Left cardiac atrium (tissue), 4 donors: ENCODE measurements around the gene ACSL6. TPM values are rescaled to one million over a fixed set of nuclear protein-coding genes. Genes with fewer than 3 reads are reported as not detected.
A peak's percentile ranks its signal among the peaks of the same experiment; 100 is the strongest.

Source experiments
- ATAC-seq, 2 donors: fragments of 200-7000 bp; cut with Tn5 transposase; one replicate each; pipeline ENCODE4 v1.9.1; 2020; ENCODE audit warnings: mild to moderate bottlenecking in 2 of 2, moderate library complexity in 2 of 2
- DNase-seq: peaks from one replicate; pipeline ENCODE4 v3.0.0-alpha.2; 2020
- intact Hi-C, 2 donors: fragments of 100-400 bp; cut with DNase I; formaldehyde crosslinking; loops; one replicate each; pipeline versions ENCODE4 v1.14.1 to v1.15.1; 2022 to 2023
- total RNA-seq, 2 donors: library from RNA; stranded (reverse); fragmentation: NEBNext Ultra II Directional; extraction: Animal tissue kit (Norgen Biotek cat#: 25700); gene quantifications; one replicate each; pipeline ENCODE4 v1.2.1, GENCODE V29; 2021
- donor health status: DM: no; HTN: yes; CAD: no.
- donor health status: DM: no; HTN: yes; CAD: no; lungs with severe emphysema.
- donor health status: DM: yes; HTN: yes; CAD: no.
- donor health status: Dilated cardiomyopathy.

ACSL6 gene
- total RNA-seq, 2 donors from 2014 or later: 1.6 to 4.4 TPM

GRCh38 chr5:131990716-131991115 is 20.7 kb downstream of the ACSL6 start:
- ATAC-seq: no peak
- intact Hi-C loops: no loop called here
- DNase-seq: no peak

DNA sequence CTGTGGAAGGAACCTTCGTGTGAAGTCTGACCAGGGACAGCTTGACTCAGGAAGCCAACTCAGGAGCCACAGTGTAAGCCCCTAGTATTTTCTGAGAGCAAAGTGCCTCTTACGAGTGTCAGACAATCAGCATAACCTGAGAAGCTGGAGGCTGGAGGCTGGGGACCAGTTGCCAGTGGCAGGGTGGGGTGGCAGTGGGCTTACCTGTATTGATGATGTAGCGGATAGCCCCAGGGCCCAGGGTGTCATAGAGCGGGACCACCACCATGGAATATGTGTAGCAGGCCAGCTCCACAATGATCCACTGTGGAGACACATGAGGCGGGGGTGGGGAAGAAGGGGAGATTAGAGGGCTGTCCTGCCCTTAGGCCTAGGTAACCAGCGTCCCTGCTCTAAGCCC is 22.9 kb downstream of the ACSL6 start:
- no peak for ATAC-seq
- DNase-seq: no peak
- intact Hi-C loops: no loop called here

DNA sequence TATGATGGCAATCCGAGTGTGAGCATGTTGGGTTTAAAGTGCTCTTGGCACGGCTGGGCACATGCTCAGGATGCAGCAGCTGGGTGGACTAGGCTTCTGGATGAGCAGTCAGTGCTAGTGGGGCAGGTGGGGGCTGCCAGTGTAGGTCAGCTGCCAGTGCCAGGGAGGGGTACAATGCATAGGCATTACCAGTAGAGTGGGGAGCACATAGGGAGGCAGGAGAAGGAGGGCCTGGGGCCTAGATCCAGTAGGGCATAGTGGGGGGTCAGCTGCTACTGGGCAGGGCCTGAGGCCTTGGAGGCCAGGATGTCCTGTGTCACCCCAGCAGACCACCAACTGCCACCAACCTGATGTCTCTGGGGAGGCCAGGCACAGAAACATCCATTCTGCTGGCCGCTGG is 24.2 kb downstream of the ACSL6 start:
- intact Hi-C loops: no loop called here
- no peak for DNase-seq
- ATAC-seq: no peak

DNA sequence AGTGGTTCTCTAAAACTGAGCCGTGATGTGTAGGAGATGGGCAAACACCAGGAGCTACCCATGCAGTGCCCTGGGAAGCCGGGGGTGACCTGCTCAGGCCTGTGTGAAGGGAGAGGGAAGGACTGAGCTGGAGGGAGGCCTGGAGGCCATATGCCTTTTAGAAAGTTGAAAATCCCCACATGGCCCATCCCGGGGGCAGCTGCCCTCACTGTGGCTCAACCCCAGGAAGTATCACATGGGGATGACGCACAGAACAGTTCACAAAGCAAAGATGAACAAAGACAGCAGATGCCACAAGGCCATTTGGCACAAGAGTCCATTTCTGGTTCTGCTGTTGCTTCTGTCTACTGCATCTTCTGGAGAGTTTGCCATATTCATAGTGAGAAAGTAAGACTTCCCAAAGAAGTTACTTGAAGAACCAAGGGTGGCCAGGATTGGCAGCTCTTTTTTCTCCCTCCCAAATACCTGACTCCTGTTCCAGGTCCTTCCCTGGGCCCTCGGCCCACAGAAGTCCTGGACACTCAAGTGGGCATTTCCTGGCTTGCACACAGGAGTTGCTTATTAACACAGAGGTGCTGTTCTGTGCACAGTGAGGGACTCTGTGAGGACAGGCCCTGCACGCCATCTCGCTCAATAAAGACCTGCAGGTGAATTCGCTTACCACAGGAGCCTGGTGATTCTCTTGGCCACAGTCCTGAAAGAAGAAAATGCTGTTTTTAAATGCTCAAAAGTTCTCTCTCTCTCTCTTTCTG is 25.1 kb downstream of the ACSL6 start:
- DNase-seq (no peak), ATAC-seq (no peak)
- intact Hi-C loops: no loop called here

GRCh38 chr5:131984956-131985665 is 26.3 kb downstream of the ACSL6 start:
- intact Hi-C loops: no loop called here

DNA sequence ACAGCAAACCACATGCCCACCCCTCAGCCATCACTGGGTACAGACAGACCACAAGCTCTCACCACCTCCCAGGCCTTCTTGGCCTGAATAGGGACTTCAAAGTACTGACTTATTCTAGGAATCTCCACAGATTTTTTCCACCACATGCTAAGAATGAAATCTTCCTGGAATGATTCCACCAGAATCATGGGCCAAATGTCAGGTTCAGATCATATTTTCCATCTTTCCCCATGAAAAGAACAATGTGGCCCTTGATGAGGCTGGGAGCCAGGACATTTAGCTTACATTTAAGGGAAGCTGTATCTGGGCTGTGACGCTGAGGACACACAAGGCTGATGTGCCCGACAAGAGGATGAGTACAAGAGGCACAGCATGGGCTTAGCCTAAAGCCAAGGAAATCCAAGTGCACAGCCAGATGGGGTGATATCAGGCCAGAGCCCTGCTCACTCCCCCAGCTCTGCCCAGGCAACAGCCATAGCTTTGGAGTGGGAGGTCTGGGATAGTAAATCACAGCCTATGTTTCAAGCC is 28.1 kb downstream of the ACSL6 start:
- ATAC-seq: peak in 1 of 2 donors; percentile 48
- no peak for DNase-seq

More at GRCh38 chr5:131984956-131985665, 26.3 kb downstream of the ACSL6 start:
- ATAC-seq: no peak
- no peak for DNase-seq

GRCh38 chr5:131981516-131981915 is 29.9 kb downstream of the ACSL6 start:
- intact Hi-C loops: no loop called here
- ATAC-seq: no peak
- no peak for DNase-seq

More for the DNA sequence above, 28.1 kb downstream of the ACSL6 start:
- intact Hi-C loops: no loop called here

- ATAC-seq (no peak), DNase-seq (no peak)
- intact Hi-C loops: no loop called here
Observed at GRCh38 chr5:131980696-131981095, 30.8 kb downstream of the ACSL6 start.

- no peak for DNase-seq
- no peak for ATAC-seq
- intact Hi-C loops: no loop called here
Observed at GRCh38 chr5:131979816-131980215, 31.6 kb downstream of the ACSL6 start.

GRCh38 chr5:131977212-131977604 is 34.2 kb downstream of the ACSL6 start:
- ATAC-seq (no peak), DNase-seq (no peak)
- intact Hi-C loops: no loop called here

GRCh38 chr5:131976414-131977211 is 34.8 kb downstream of the ACSL6 start:
- ATAC-seq: no peak
- DNase-seq: no peak
- intact Hi-C loops: no loop called here

DNA sequence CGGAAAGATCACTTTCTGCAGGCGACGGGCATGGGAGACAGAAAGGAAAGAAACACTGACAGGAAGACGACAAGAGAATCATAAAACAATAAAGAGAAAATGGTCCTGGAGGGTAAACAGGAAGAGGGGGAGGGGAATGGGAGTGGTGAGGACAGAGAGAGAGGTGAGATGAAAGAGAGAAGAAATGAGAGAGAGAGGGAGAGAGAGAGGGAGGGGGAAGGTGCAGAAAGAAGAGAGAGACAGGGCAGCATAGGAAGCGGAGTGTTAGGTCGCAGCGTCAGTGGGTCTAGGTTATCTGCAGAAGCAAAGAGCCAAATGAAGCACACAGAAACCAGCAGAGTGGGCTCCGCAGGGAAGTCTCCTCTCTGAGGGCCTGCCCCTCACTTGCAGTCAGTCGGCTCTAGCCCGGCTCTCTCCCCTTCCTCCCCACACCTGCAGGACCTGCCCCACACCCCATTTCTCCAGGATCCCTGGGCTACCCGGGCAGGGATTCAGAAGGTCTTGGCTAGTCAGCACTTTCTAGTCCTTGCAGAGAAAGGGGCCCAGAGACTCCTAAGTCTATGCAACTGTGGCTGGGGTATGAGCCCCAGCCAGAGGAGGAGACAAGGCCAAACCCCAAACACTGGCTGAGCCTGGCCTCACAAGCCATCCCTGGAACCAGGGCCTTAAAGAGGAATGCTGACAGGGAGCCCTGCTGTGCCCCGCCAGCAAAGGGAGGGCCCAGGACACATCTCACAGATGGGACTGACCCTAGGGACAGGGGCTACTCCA is 36.3 kb downstream of the ACSL6 start:
- ATAC-seq (peak in 1 of 2 donors; percentile 19), DNase-seq (no peak)
- intact Hi-C loops: no loop called here

- intact Hi-C loops: no loop called here
- no peak for ATAC-seq
- DNase-seq: no peak
Observed at GRCh38 chr5:131974622-131974955, 36.9 kb downstream of the ACSL6 start.

DNA sequence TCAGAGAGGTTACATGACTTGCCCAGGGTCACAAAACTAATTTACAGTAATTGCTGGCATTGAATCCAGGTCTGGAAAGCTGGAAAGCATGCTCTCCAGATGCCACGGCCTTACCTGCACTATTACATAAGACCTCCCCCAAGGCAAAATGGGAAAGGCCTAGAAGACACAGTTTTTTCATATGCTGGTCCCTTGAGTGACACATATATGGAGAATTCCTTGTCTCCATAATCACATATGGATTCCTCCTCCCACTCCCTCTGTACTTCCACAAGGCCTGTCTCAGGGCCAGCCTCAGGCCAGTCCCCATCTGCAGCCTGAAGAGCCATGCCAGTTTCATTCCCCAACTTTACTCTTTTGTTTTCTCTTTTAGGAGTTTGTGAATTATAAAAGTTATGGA is 37.4 kb downstream of the ACSL6 start:
- DNase-seq (no peak), ATAC-seq (no peak)
- intact Hi-C loops: no loop called here

GRCh38 chr5:131973089-131973712 is 38.3 kb downstream of the ACSL6 start:
- ATAC-seq (no peak), DNase-seq (no peak)
- intact Hi-C loops: no loop called here

GRCh38 chr5:131968396-131968954 is 43.0 kb downstream of the ACSL6 start:
- intact Hi-C loops: no loop called here
- ATAC-seq: no peak
- no peak for DNase-seq

- intact Hi-C loops: no loop called here
- DNase-seq (no peak), ATAC-seq (no peak)
Observed at GRCh38 chr5:131966551-131966950, 44.9 kb downstream of the ACSL6 start.

GRCh38 chr5:131965826-131966415 is 45.5 kb downstream of the ACSL6 start:
- no peak for DNase-seq
- intact Hi-C loops: no loop called here
- no peak for ATAC-seq
